MCF 10A (cell line): ENCODE data around the gene CFAP65. TPM values are rescaled to one million over a fixed set of nuclear protein-coding genes. Genes with fewer than 3 reads are reported as not detected.

Experiments
- BruUV-seq: library from RNA; stranded (reverse); fragments of 400-500 nt; replicated peaks from 2 replicates; lab custom pipeline; 2021; lab: Mats Ljungman, UMichigan
- CTCF ChIA-PET: fragments of 300-600 bp; sonication (Branson Sonifier 250); formaldehyde crosslinking; extraction: SDS; loops from one replicate; lab custom pipeline; 2021; ENCODE audit warnings: antibody characterized with exemption, inconsistent platforms; lab: Yijun Ruan, JAX
- POLR2A ChIA-PET: fragments of 300-600, 350-650 bp; sonication (Branson Sonifier 250); formaldehyde crosslinking; extraction: SDS; loops from one replicate; lab custom pipeline; 2020; ENCODE audit warnings: antibody characterized with exemption, inconsistent platforms; lab: Yijun Ruan, JAX
- DNase-seq: peaks from one replicate; pipeline ENCODE4 v3.0.0-alpha.2; 2018; ENCODE audit not compliant: unreplicated experiment
- H3K27ac Mint-ChIP-seq: one replicate; pipeline ENCODE4 v1.8.0; 2022; ENCODE audit warnings: mild to moderate bottlenecking, low read depth, mixed read lengths; ENCODE audit not compliant: unreplicated experiment
- H3K27me3 Mint-ChIP-seq: one replicate; pipeline ENCODE4 v1.8.0; 2022; ENCODE audit warnings: mixed read lengths; ENCODE audit not compliant: insufficient read depth, unreplicated experiment
- H3K36me3 Mint-ChIP-seq: one replicate; pipeline ENCODE4 v1.8.0; 2022; ENCODE audit warnings: mild to moderate bottlenecking, moderate library complexity, mixed read lengths; ENCODE audit not compliant: insufficient read depth, unreplicated experiment
- H3K4me1 Mint-ChIP-seq: one replicate; pipeline ENCODE4 v1.8.0; 2022; ENCODE audit warnings: mixed read lengths; ENCODE audit not compliant: insufficient read depth, unreplicated experiment
- H3K4me3 Mint-ChIP-seq: one replicate; pipeline ENCODE4 v1.8.0; 2022; ENCODE audit warnings: mild to moderate bottlenecking, moderate library complexity, mixed read lengths; ENCODE audit not compliant: unreplicated experiment
- H3K9me3 Mint-ChIP-seq: one replicate; pipeline ENCODE4 v1.8.0; 2022; ENCODE audit warnings: mixed read lengths; ENCODE audit not compliant: unreplicated experiment
- CTCF ChIP-seq: fragments of 200-600 bp; IDR thresholded peaks from one replicate; pipeline ENCODE4 v1.8.0; 2022; ENCODE audit warnings: antibody characterized with exemption, mild to moderate bottlenecking; ENCODE audit not compliant: unreplicated experiment
- intact Hi-C: fragments of 100-400 bp; cut with micrococcal nuclease; formaldehyde crosslinking; loops from 2 replicates; pipeline ENCODE4 v1.14.1; 2022
- total RNA-seq: library from RNA; stranded (reverse); gene quantifications from 2 replicates; pipeline ENCODE4 v1.2.3, GENCODE V29; 2022

Gene CFAP65
- total RNA-seq, 1 experiment from 2014 or later: not detected

DNA sequence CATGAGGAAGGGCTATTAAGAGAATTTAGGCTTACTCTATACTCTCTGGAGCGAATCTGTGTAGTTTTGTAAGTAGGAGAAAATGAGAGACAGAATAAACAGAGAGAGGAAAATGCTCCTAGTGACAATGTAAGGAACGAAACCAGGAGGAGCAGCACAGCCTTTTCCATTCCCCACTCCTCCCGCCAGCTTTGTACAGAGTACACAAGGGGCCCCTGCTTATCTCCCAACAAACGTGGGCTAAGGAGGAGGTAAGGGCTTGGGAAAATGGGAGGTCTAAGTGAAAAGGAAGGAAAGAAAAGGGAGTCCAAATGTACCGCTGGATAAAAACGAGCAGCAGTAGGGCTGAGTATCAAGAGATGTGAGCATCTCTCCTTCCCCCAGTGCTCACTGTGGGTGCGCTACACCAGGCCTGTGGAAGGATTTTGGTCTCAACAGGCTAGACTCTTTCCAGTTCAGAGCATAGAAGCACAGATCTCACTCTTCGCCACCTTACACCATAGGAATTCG lies 31.5 kb upstream of the CFAP65 start:
- no TSS peak for BruUV-seq
- DNase-seq: no peak
- no peak for TF ChIP-seq CTCF
- ChIA-PET CTCF (interaction anchor here (0.7 to 5.2 kb wide), 19 partner anchors 11 to 423 kb away, joined by 3 to 34 read pairs (median 7); partner anchors contain the start of gene IHH), POLR2A (interaction anchor here (1.0 to 1.8 kb wide), 4 partner anchors 47 to 134 kb away, joined by 3 to 4 read pairs (median 4); partner anchors contain the start of gene ZFAND2B)
- Mint-ChIP-seq H3K4me3 (no peak overlapping the region), H3K36me3 (peaks cover 31% of the 10 kb centered on the region), H3K4me1 (peaks cover 13% of the 10 kb centered on the region), H3K9me3 (no peaks in the 10 kb centered on the region), H3K27ac (peak overlapping the region; percentile 7), H3K27me3 (no peaks in the 10 kb centered on the region)
- intact Hi-C loops: loop anchor here (1.0 kb wide), 1 partner anchor 83 kb away; no protein-coding TSS in a partner anchor

DNA sequence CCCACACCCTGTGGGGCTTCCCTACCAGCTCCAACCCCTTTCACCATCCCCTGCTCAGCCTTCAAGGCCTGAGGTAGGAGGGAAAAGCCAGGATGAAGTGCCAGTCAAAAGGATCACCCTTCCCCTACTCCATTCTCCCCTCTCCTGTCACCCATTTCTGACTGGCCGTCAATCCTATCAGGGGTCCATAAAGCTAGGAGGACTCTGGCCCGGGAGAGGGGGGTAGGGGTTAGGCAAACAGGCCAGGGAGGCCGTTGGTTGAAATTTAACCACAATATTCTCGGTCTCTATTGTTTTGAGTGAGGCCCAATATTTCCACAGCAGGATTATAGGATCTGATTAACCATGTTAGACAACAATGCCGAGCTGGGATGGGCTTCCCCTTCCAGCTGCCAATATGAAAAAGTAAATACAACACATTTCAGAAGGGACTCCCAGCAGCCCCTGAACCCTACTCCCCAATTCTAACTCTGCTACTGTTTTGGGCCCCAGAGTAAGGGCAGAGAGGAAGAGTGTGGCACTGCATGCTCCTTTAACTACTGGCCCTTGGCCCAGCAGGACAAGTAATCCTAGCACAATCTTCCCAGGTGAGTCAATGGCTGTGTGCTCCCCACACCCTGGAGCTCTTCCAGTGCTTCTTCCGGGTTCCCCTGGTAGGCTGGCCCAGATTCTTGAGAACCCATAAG lies 30.0 kb upstream of the CFAP65 start:
- H3K36me3 Mint-ChIP-seq: peaks cover 27% of the 10 kb centered on the region
- POLR2A ChIA-PET: interaction anchor here (0.5 to 1.8 kb wide), 5 partner anchors 12 to 963 kb away, joined by 3 to 4 read pairs (median 3); no protein-coding TSS in a partner anchor
- no peaks in the 10 kb centered on the region for H3K9me3 Mint-ChIP-seq
- no peaks in the 10 kb centered on the region for H3K27me3 Mint-ChIP-seq
- no peak overlapping the region for H3K27ac Mint-ChIP-seq
- DNase-seq: peak; percentile 56
- H3K4me1 Mint-ChIP-seq: peaks cover 13% of the 10 kb centered on the region
- CTCF ChIA-PET: interaction anchor here (0.5 to 5.2 kb wide), 14 partner anchors 8 to 201 kb away, joined by 3 to 34 read pairs (median 6); partner anchors contain the start of gene IHH
- no peak for TF ChIP-seq CTCF
- intact Hi-C loops: no loop called here
- BruUV-seq: no TSS peak
- H3K4me3 Mint-ChIP-seq: no peak overlapping the region

DNA sequence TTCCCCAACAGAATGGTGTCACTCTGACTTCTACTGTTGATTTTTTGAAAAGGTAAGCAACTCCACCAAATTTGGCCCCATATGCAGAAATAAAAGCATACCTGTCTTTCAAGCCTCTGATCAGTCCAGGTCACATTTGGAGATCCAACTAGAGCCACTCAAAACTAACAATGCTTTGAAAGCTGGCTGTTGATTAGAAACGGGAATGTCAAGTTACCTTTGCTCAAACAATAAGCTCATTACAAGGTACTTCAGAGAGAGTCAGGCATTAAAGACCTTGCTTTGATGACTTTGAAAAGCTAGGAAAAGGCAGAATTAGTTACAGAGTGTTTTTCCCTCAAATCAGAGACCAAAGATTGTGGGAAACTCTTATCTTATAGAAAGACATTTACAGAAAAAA lies 24.2 kb upstream of the CFAP65 start:
- no peak for TF ChIP-seq CTCF
- Mint-ChIP-seq H3K9me3 (no peaks in the 10 kb centered on the region), H3K4me1 (no peaks in the 10 kb centered on the region), H3K27me3 (peaks cover 27% of the 10 kb centered on the region), H3K4me3 (no peak overlapping the region), H3K27ac (no peak overlapping the region), H3K36me3 (peaks cover 5% of the 10 kb centered on the region)
- intact Hi-C loops: no loop called here
- no peak for DNase-seq
- CTCF ChIA-PET: interaction anchor here (0.6 to 1.6 kb wide), 8 partner anchors 9 to 297 kb away, joined by 3 to 8 read pairs (median 4); no protein-coding TSS in a partner anchor
- BruUV-seq: no TSS peak
- POLR2A ChIA-PET: interaction anchor here (1.2 kb wide), 1 partner anchor 25 kb away, joined by 3 read pairs; no protein-coding TSS in a partner anchor

DNA sequence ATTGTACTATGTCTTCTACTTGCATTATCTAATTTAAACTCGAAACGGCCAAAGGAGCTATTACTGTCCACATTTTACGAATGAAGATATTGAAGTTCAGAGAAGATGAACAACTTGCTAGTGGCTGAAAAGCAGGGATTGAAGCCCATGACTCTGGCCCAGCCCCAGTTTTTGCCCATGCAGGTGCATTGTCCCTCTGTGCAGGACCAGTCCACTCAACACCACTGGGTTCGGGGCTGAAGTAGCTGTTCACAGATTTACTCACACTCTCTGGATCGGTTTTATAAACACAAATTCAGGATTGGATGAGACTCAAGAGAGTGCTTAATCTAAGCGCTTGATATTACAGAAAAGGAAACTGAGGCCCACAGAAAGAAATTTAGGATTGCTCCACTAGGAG lies 20.8 kb upstream of the CFAP65 start:
- BruUV-seq: no TSS peak
- H3K27ac Mint-ChIP-seq: no peak overlapping the region
- ChIA-PET POLR2A (no interaction called here), CTCF (interaction anchor here (0.8 to 1.7 kb wide), 5 partner anchors 10 to 97 kb away, joined by 3 to 11 read pairs (median 4); no protein-coding TSS in a partner anchor)
- no peaks in the 10 kb centered on the region for H3K36me3 Mint-ChIP-seq
- intact Hi-C loops: no loop called here
- DNase-seq: no peak
- no peak for TF ChIP-seq CTCF
- H3K9me3 Mint-ChIP-seq: no peaks in the 10 kb centered on the region
- peaks cover 55% of the 10 kb centered on the region for H3K27me3 Mint-ChIP-seq
- no peaks in the 10 kb centered on the region for H3K4me1 Mint-ChIP-seq
- no peak overlapping the region for H3K4me3 Mint-ChIP-seq
